IMR-90 (cell line): ENCODE results near the gene HIVEP3. TPM values are rescaled to one million over a fixed set of nuclear protein-coding genes. Genes with fewer than 3 reads are reported as not detected.

ENCODE experiments used
- ATAC-seq: fragments of 200-7000 bp; cut with Tn5 transposase; 2 replicates; pipeline ENCODE4 v1.9.1; 2020; ENCODE audit warnings: low read depth, mild to moderate bottlenecking, moderate library complexity
- BruUV-seq: library from RNA; stranded (reverse); fragments of 400-500 nt; replicated peaks from 2 replicates; lab custom pipeline; 2021; lab: Mats Ljungman, UMichigan
- CTCF ChIA-PET: fragments of 300-600 bp; formaldehyde crosslinking; extraction: SDS; loops from one replicate; lab custom pipeline; 2021; ENCODE audit warnings: antibody characterized with exemption; lab: Yijun Ruan, JAX
- POLR2A ChIA-PET: fragments of 300-600 bp; sonication (Branson Sonifier 250); formaldehyde crosslinking; loops from one replicate; lab custom pipeline; 2022; ENCODE audit warnings: antibody characterized with exemption; ENCODE audit not compliant: unreplicated experiment; lab: Charles Lee
- DNase-seq: peaks from one replicate; pipeline ENCODE4 v3.0.0; 2013
- H2AFZ ChIP-seq: replicated peaks from 2 replicates; pipeline ENCODE3; 2013; ENCODE audit warnings: low read length, mild to moderate bottlenecking; ENCODE audit not compliant: poor library complexity
- H2AK5ac ChIP-seq: 2 replicates; pipeline ENCODE4 v1.6.1; 2013; ENCODE audit warnings: low read depth, low read length, inconsistent platforms
- H2AK9ac ChIP-seq: replicated peaks from 2 replicates; pipeline ENCODE3; 2013; ENCODE audit warnings: mild to moderate bottlenecking, low read depth, low read length, moderate library complexity; ENCODE audit not compliant: poor library complexity
- H2BK120ac ChIP-seq: 2 replicates; pipeline ENCODE4 v1.6.1; 2013; ENCODE audit warnings: low read depth, low read length, inconsistent platforms
- H2BK15ac ChIP-seq: 3 replicates; pipeline ENCODE4 v1.6.1; 2013; ENCODE audit warnings: low read depth, low read length, inconsistent platforms
- H2BK20ac ChIP-seq: 2 replicates; pipeline ENCODE4 v1.6.1; 2013; ENCODE audit warnings: low read depth, mild to moderate bottlenecking, inconsistent platforms, low read length, moderate library complexity
- H2BK5ac ChIP-seq: 2 replicates; pipeline ENCODE4 v1.6.1; 2013; ENCODE audit warnings: mild to moderate bottlenecking, low read depth, low read length, inconsistent platforms; ENCODE audit not compliant: poor library complexity, severe bottlenecking
- H3K14ac ChIP-seq: replicated peaks from 2 replicates; pipeline ENCODE4 v1.6.1; 2013; ENCODE audit warnings: low read depth, low read length, inconsistent platforms
- H3K18ac ChIP-seq: 2 replicates; pipeline ENCODE4 v1.6.1; 2013; ENCODE audit warnings: low read depth, low read length, control low read depth
- H3K23ac ChIP-seq: 2 replicates; pipeline ENCODE4 v1.6.1; 2013; ENCODE audit warnings: low read depth, low read length, inconsistent platforms
- H3K27ac ChIP-seq: 2 replicates; pipeline ENCODE4 v1.5.1; 2013; ENCODE audit warnings: mild to moderate bottlenecking, control low read depth, low read length; ENCODE audit not compliant: insufficient read depth
- H3K27me3 ChIP-seq: 2 replicates; pipeline ENCODE4 v1.6.1; 2013; ENCODE audit warnings: low read length; ENCODE audit not compliant: control insufficient read depth, insufficient read depth
- H3K36me3 ChIP-seq: 2 replicates; pipeline ENCODE4 v1.6.1; 2013; ENCODE audit warnings: low read length, mixed read lengths; ENCODE audit not compliant: control insufficient read depth, insufficient read depth
- H3K4ac ChIP-seq: 2 replicates; pipeline ENCODE4 v1.6.1; 2013; ENCODE audit warnings: low read depth, low read length, inconsistent platforms
- H3K4me1 ChIP-seq: 2 replicates; pipeline ENCODE4 v1.6.1; 2013; ENCODE audit warnings: low read length, mixed read lengths; ENCODE audit not compliant: control insufficient read depth, insufficient read depth
- H3K4me2 ChIP-seq: 2 replicates; pipeline ENCODE4 v1.6.1; 2013; ENCODE audit warnings: low read depth, mild to moderate bottlenecking, control low read depth, low read length, moderate library complexity
- H3K4me3 ChIP-seq: 2 replicates; pipeline ENCODE4 v1.5.1; 2013; ENCODE audit warnings: low read depth, mild to moderate bottlenecking, control low read depth, low read length, moderate library complexity; ENCODE audit not compliant: insufficient read depth
- H3K56ac ChIP-seq: 2 replicates; pipeline ENCODE4 v1.6.1; 2013; ENCODE audit warnings: low read length, inconsistent platforms; ENCODE audit not compliant: insufficient read depth; ENCODE audit errors: extremely low read depth
- H3K79me1 ChIP-seq, 2 experiments: 2 replicates each; pipeline ENCODE4 v1.6.1; 2013; ENCODE audit warnings: low read length in 2 of 2, inconsistent platforms in 1 of 2, low read depth in 1 of 2
- H3K9ac ChIP-seq: 2 replicates; pipeline ENCODE4 v1.6.1; 2013; ENCODE audit warnings: low read depth, low read length, control low read depth
- H3K9me1 ChIP-seq: 2 replicates; pipeline ENCODE4 v1.6.1; 2013; ENCODE audit warnings: low read length, inconsistent platforms; ENCODE audit not compliant: insufficient read depth
- H3K9me3 ChIP-seq: 2 replicates; pipeline ENCODE4 v1.6.1; 2013; ENCODE audit warnings: low read length; ENCODE audit not compliant: control insufficient read depth, insufficient read depth
- H4K20me1 ChIP-seq: 2 replicates; pipeline ENCODE4 v1.6.1; 2013; ENCODE audit warnings: low read length, inconsistent platforms; ENCODE audit not compliant: insufficient read depth
- H4K5ac ChIP-seq: 2 replicates; pipeline ENCODE4 v1.6.1; 2013; ENCODE audit warnings: mild to moderate bottlenecking, low read depth, low read length, control low read depth
- H4K8ac ChIP-seq, 2 experiments: 2 replicates each; pipeline ENCODE4 v1.6.1; 2013; ENCODE audit warnings: low read depth in 2 of 2, low read length in 2 of 2, control low read depth in 1 of 2, inconsistent platforms in 1 of 2
- H4K91ac ChIP-seq: 2 replicates; pipeline ENCODE4 v1.6.1; 2013; ENCODE audit warnings: low read depth, low read length, inconsistent platforms; ENCODE audit not compliant: insufficient read depth
- BHLHE40 ChIP-seq: fragments of 150-350 bp; IDR thresholded peaks from 2 replicates; pipeline ENCODE4 v1.6.1; 2016; ENCODE audit warnings: mild to moderate bottlenecking, low read depth, low read length
- CEBPB ChIP-seq: IDR thresholded peaks from 2 replicates; pipeline ENCODE4 v1.6.1; 2012; ENCODE audit warnings: low read depth, low read length, improper control_type of control experiment
- CHD1 ChIP-seq: IDR thresholded peaks from 2 replicates; pipeline ENCODE4 v1.6.1; 2012; ENCODE audit warnings: low read depth, low read length, improper control_type of control experiment
- FOS ChIP-seq: fragments of 150-350 bp; IDR thresholded peaks from 2 replicates; pipeline ENCODE4 v1.6.1; 2016; ENCODE audit warnings: low read depth, low read length
- MAZ ChIP-seq: IDR thresholded peaks from 2 replicates; pipeline ENCODE4 v1.6.1; 2012; ENCODE audit warnings: low read depth, mild to moderate bottlenecking, low read length, improper control_type of control experiment, moderate library complexity, borderline replicate concordance
- MXI1 ChIP-seq: IDR thresholded peaks from 2 replicates; pipeline ENCODE4 v1.6.1; 2012; ENCODE audit warnings: low read depth, mild to moderate bottlenecking, low read length, moderate library complexity, borderline replicate concordance
- NFE2L2 ChIP-seq: fragments of 150-350 bp; IDR thresholded peaks from 2 replicates; pipeline ENCODE4 v1.6.1; 2016; ENCODE audit warnings: low read depth, mild to moderate bottlenecking, low read length
- RAD21 ChIP-seq: IDR thresholded peaks from 2 replicates; pipeline ENCODE4 v1.6.1; 2012; ENCODE audit warnings: low read length, improper control_type of control experiment
- RCOR1 ChIP-seq: IDR thresholded peaks from 2 replicates; pipeline ENCODE4 v1.6.1; 2012; ENCODE audit warnings: mild to moderate bottlenecking, low read length, improper control_type of control experiment; ENCODE audit not compliant: insufficient replicate concordance
- RFX5 ChIP-seq: IDR thresholded peaks from 2 replicates; pipeline ENCODE4 v1.8.0; 2012; ENCODE audit warnings: low read depth, mild to moderate bottlenecking, low read length, moderate library complexity
- SMC3 ChIP-seq: fragments of 150-350 bp; IDR thresholded peaks from 2 replicates; pipeline ENCODE4 v1.6.1; 2016; ENCODE audit warnings: low read depth, mild to moderate bottlenecking, antibody characterized with exemption, low read length, moderate library complexity
- WGBS, 2 experiments: methylation state at CpG; one replicate each; pipeline versions ENCODE4 v1.1.5 to v1.1.7; 2013; ENCODE audit warnings: missing lambda C conversion rate in 2 of 2; ENCODE audit not compliant: insufficient read length in 1 of 2; ENCODE audit errors: extremely low coverage in 2 of 2; 5-methylcytosine and 5-hydroxymethylcytosine counted together
- dilution Hi-C: fragments of 300-500 bp; cut with HindIII; formaldehyde crosslinking; loops from one replicate; pipeline ENCODE4 v1.14.3; 2018; ENCODE audit warnings: low sequenced_read_pairs; ENCODE audit not compliant: unreplicated experiment
- in situ Hi-C: fragments of 300-500 bp; cut with MboI; formaldehyde crosslinking; loops from 3 replicates; pipeline ENCODE4 v1.14.3; 2019; ENCODE audit warnings: low sequenced_read_pairs, inconsistent platforms, mixed read lengths
- intact Hi-C: fragments of 100-400 bp; cut with micrococcal nuclease; formaldehyde crosslinking; loops from 2 replicates; pipeline ENCODE4 v1.10.0; 2022
- polyA plus RNA-seq, 3 experiments: library from polyadenylated mRNA; depleted of rRNA; stranded (reverse); fragments of >200 nt; gene quantifications; 2 replicates each; pipeline ENCODE4 v1.2.3, GENCODE V29; 2012; ENCODE audit warnings: low replicate concordance in 1 of 3
- total RNA-seq: library from RNA; depleted of rRNA; stranded (reverse); fragments of >200 nt; gene quantifications from 2 replicates; pipeline ENCODE4 v1.2.3, GENCODE V29; 2012
- TF ChIP-seq, protein P1 (sequence below): fragments of 150-350 bp; IDR thresholded peaks from 2 replicates; pipeline ENCODE4 v1.6.1; 2017; ENCODE audit warnings: mild to moderate bottlenecking, antibody characterized with exemption, low read length, low read depth
- TF ChIP-seq, protein P2 (sequence below): fragments of 150-350 bp; IDR thresholded peaks from 2 replicates; pipeline ENCODE4 v1.6.1; 2016; ENCODE audit warnings: low read depth, mild to moderate bottlenecking, low read length, moderate library complexity, borderline replicate concordance

HIVEP3 gene
- total and polyA plus RNA-seq, 2 of the 4 experiments (the other 2 are of a cell fraction): 1.4 to 4.0 TPM

DNA sequence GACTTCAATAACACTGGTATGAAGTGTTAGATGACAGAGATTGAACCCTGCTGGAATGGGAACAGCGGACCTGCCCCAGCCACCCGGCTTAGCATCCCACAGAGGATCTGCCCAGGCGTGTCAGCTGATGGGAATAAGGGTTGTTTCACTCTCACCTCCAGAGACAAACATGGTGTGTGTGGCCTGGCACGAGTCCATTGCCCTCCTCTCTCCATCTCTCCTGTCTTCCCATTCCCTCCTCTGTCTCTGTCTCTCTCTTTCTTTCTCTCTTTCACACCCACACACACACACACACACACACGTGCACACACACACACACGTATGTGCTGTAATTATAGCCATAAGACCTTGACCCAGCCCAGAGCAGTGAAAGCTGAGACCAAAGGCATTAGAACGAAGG, 200.2 kb downstream of the HIVEP3 start:
- no peaks in the 10 kb centered on the region for H3K79me1 ChIP-seq
- H2BK5ac ChIP-seq: no peak overlapping the region
- H2AK5ac ChIP-seq: peak overlapping the region; percentile 16; the same call in 1 of the 2 replicates
- no peak overlapping the region for H3K23ac ChIP-seq
- no peak overlapping the region for H3K56ac ChIP-seq
- intact Hi-C loops: no loop called here
- H3K18ac ChIP-seq: 0 out of 2 replicates have a peak overlapping the region, but pooled peaks have one; percentile 12
- no peak for DNase-seq
- ATAC-seq: no peak
- H3K36me3 ChIP-seq: no peaks in the 10 kb centered on the region
- no peaks in the 10 kb centered on the region for H3K27me3 ChIP-seq
- ChIA-PET POLR2A (no interaction called here), CTCF (no interaction called here)
- no peak overlapping the region for H3K4me2 ChIP-seq
- dilution Hi-C loops: no loop called here
- BruUV-seq: no TSS peak
- no peaks in the 10 kb centered on the region for H3K9me3 ChIP-seq
- TF ChIP-seq MAZ (no peak), FOS (no peak), SMC3 (no peak), BHLHE40 (no peak), NFE2L2 (no peak), CHD1 (no peak), MXI1 (no peak), RFX5 (no peak), RAD21 (no peak), CEBPB (no peak), RCOR1 (no peak)
- TF ChIP-seq, protein P1, sequence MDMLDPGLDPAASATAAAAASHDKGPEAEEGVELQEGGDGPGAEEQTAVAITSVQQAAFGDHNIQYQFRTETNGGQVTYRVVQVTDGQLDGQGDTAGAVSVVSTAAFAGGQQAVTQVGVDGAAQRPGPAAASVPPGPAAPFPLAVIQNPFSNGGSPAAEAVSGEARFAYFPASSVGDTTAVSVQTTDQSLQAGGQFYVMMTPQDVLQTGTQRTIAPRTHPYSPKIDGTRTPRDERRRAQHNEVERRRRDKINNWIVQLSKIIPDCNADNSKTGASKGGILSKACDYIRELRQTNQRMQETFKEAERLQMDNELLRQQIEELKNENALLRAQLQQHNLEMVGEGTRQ: no peak
- TF ChIP-seq, protein P2, sequence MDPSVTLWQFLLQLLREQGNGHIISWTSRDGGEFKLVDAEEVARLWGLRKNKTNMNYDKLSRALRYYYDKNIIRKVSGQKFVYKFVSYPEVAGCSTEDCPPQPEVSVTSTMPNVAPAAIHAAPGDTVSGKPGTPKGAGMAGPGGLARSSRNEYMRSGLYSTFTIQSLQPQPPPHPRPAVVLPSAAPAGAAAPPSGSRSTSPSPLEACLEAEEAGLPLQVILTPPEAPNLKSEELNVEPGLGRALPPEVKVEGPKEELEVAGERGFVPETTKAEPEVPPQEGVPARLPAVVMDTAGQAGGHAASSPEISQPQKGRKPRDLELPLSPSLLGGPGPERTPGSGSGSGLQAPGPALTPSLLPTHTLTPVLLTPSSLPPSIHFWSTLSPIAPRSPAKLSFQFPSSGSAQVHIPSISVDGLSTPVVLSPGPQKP: no peak
- no peak overlapping the region for H2AK9ac ChIP-seq
- H4K91ac ChIP-seq: no peak overlapping the region
- 0 out of 2 replicates have a peak overlapping the region, but pooled peaks have one; percentile 13 for H3K4ac ChIP-seq
- H2BK15ac ChIP-seq: no peak overlapping the region
- peak overlapping the region; percentile 17 for H2AFZ ChIP-seq
- H3K4me1 ChIP-seq: peaks cover 15% of the 10 kb centered on the region
- no peak overlapping the region; the same call in 1 of the 2 replicates for H4K5ac ChIP-seq
- H3K27ac ChIP-seq: no peak overlapping the region
- H2BK20ac ChIP-seq: peak overlapping the region; percentile 18; the same call in 1 of the 2 replicates
- H2BK120ac ChIP-seq: peak overlapping the region; percentile 36; the same call in 1 of the 2 replicates
- H4K20me1 ChIP-seq: no peaks in the 10 kb centered on the region
- in situ Hi-C loops: no loop called here
- H3K9ac ChIP-seq: no peak overlapping the region
- WGBS, 2 experiments: 50% methylated on average over 1 of the region's 7 CpGs; no CpG with 5 or more reads in 1 of the 2 experiments
- no peak overlapping the region for H3K4me3 ChIP-seq
- H4K8ac ChIP-seq: peak overlapping the region in 1 of 2 experiments; percentile 14; a peak in 1 of 4 replicates
- H3K9me1 ChIP-seq: no peaks in the 10 kb centered on the region; the same call in 1 of the 2 replicates
- 0 out of 2 replicates have a peak overlapping the region, but pooled peaks have one; percentile 3 for H3K14ac ChIP-seq
